Heart right ventricle (tissue), 16 donors: ENCODE data around the gene DOCK4. TPM values are rescaled to one million over a fixed set of nuclear protein-coding genes. Genes with fewer than 3 reads are reported as not detected.
A peak's percentile ranks its signal among the peaks of the same experiment; 100 is the strongest.

Experiments
- ATAC-seq, 8 donors: fragments of 200-7000 bp; cut with Tn5 transposase; one replicate each; pipeline ENCODE4 v1.9.1; 2020; ENCODE audit warnings: mild to moderate bottlenecking in 8 of 8, moderate library complexity in 8 of 8, moderate number of reproducible peaks in 1 of 8
- DNase-seq, 2 donors: peaks; one replicate each; pipeline ENCODE4 v3.0.0-alpha.2; 2020
- H3K27ac ChIP-seq, 10 donors: fragments of 200-600 bp; sonication (generic) in 2 of 10; one replicate each; pipeline versions ENCODE4 v1.5.0 to v1.8.0; 2020 to 2022; ENCODE audit warnings: mild to moderate bottlenecking in 3 of 10
- H3K27me3 ChIP-seq, 7 donors: fragments of 200-600 bp; one replicate each; pipeline ENCODE4 v1.8.0; 2021 to 2022; ENCODE audit warnings: mild to moderate bottlenecking in 2 of 7
- H3K36me3 ChIP-seq, 9 donors: fragments of 200-600 bp; sonication (generic) in 1 of 9; one replicate each; pipeline versions ENCODE4 v1.5.0 to v1.8.0; 2020 to 2022; ENCODE audit warnings: mild to moderate bottlenecking in 2 of 9
- H3K4me1 ChIP-seq, 9 donors: fragments of 200-600 bp; sonication (generic) in 1 of 9; one replicate each; pipeline versions ENCODE4 v1.5.0 to v1.8.0; 2020 to 2022; ENCODE audit warnings: mild to moderate bottlenecking in 4 of 9
- H3K4me3 ChIP-seq, 10 donors: fragments of 200-600 bp; sonication (generic) in 2 of 10; one replicate each; pipeline versions ENCODE4 v1.5.0 to v1.8.0; 2020 to 2022; ENCODE audit warnings: mild to moderate bottlenecking in 7 of 10, moderate library complexity in 2 of 10
- H3K9me3 ChIP-seq, 11 donors: fragments of 200-600 bp in 10 of 11; sonication (generic) in 2 of 11; one replicate each; pipeline versions ENCODE4 v1.5.0 to v1.8.0; 2013 to 2022; ENCODE audit warnings: mild to moderate bottlenecking in 2 of 11, control low read depth in 1 of 11, moderate library complexity in 1 of 11
- WGBS, 2 donors: extraction: QIAGEN DNeasy Blood & Tissue Kit; methylation state at CpG; one replicate each; pipeline ENCODE4 v1.1.7; 2013; ENCODE audit warnings: inconsistent platforms in 1 of 2; 5-methylcytosine and 5-hydroxymethylcytosine counted together
- intact Hi-C, 10 donors: fragments of 100-400 bp; cut with DNase I; formaldehyde crosslinking; loops; one replicate each; pipeline versions ENCODE4 v1.11.1 to v1.14.2; 2022
- polyA plus RNA-seq, 2 donors: library from polyadenylated mRNA; stranded (reverse); fragments of 200-250 nt; gene quantifications; one replicate each; pipeline ENCODE4 v1.2.3, GENCODE V29; 2013
- total RNA-seq, 10 donors: library from RNA; stranded (reverse); fragmentation: NEBNext Ultra II Directional in 3 of 10; extraction: Animal tissue kit (Norgen Biotek cat#: 25700) in 3 of 10; gene quantifications; one replicate each; pipeline versions ENCODE4 v1.2.1 to v1.2.4, GENCODE V29; 2021 to 2023
- TF ChIP-seq, protein P1 (sequence below), 9 donors: fragments of 200-600 bp; sonication (generic) in 2 of 9; IDR thresholded peaks; one replicate each; pipeline versions ENCODE4 v1.5.0 to v1.8.0; 2021 to 2022; ENCODE audit warnings: antibody characterized with exemption in 9 of 9, mild to moderate bottlenecking in 5 of 9, moderate library complexity in 1 of 9
- donor health status: Arrhythmogenic right ventricular cardiomyopathy.
- donor health status: ischemic (EF 13 %, LVEDD 7.1; RV severe dilation, severe dysfunction).
- donor health status: healthy with polysubstance abuse.
- donor health status: DM: no; HTN: yes; CAD: no.
- donor health status: DM: no; HTN: no; CAD: no.
- donor health status: ischemic (EF 25% LVEDD 6.9; RV normal size, moderate dysfunction).
- donor health status: ischemic (EF 25% LVEDD 5.7; RV mildly dilated, moderate dysfunction).
- donor health status: healthy.
- donor health status: DM: yes; HTN: yes; CAD: no.
- donor health status: Ischemic cardiomyopathy.
- donor health status: ischemic (EF 35%, LVEDD 5.7; RV mildly dilated, moderate dysfunction).
- donor health status: nonischemic (EF 11% LVEDD 7.7; RV severe dilation, severe dysfunction).
- donor health status: DM: yes; HTN: yes; CAD: no.
- donor health status: PGD.
- donor health status: ischemic (EF 29% LVEDD 5.4; RV normal size, mild dysfunction).
- donor health status: nonischemic (EF 23%, LVEDD 6.1; RV moderate dilation, normal function).

The DOCK4 gene
- total and polyA plus RNA-seq, 12 donors = 2.6 to 26.8 (median 14.7) TPM

DNA sequence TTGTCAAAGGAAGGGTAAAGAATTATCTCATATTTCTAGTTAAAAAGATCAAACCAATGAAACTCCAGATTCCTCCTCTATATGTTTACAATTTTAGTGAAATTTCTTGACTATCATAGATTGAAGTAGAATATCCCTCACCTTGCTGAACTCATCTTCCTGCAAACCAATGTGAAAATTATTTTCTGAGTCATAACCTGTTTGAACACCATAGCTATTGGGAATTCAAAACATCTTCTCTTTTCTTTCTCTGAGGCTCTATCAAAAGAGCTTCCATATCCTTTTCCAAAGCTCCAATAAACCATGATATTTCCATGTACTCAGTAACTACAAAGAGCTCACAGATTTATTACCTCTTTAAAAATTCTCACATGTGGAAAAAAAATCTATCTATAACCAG is 134.3 kb downstream of the DOCK4 start:
- DNase-seq (no peak), ATAC-seq (no peak)
- intact Hi-C loops = no loop called here
- H3K36me3 ChIP-seq = no peaks in the 10 kb centered on the region
- peaks cover 0 to 22% (median 0%) of the 10 kb centered on the region in 11 donors for H3K9me3 ChIP-seq
- H3K27ac ChIP-seq = no peak overlapping the region
- H3K4me3 ChIP-seq = no peak overlapping the region
- peaks cover 0 to 72% (median 30%) of the 10 kb centered on the region in 9 donors for H3K4me1 ChIP-seq
- TF ChIP-seq, protein P1, sequence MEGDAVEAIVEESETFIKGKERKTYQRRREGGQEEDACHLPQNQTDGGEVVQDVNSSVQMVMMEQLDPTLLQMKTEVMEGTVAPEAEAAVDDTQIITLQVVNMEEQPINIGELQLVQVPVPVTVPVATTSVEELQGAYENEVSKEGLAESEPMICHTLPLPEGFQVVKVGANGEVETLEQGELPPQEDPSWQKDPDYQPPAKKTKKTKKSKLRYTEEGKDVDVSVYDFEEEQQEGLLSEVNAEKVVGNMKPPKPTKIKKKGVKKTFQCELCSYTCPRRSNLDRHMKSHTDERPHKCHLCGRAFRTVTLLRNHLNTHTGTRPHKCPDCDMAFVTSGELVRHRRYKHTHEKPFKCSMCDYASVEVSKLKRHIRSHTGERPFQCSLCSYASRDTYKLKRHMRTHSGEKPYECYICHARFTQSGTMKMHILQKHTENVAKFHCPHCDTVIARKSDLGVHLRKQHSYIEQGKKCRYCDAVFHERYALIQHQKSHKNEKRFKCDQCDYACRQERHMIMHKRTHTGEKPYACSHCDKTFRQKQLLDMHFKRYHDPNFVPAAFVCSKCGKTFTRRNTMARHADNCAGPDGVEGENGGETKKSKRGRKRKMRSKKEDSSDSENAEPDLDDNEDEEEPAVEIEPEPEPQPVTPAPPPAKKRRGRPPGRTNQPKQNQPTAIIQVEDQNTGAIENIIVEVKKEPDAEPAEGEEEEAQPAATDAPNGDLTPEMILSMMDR (IDR thresholded peaks at IDR 0.05) = no peak
- H3K27me3 ChIP-seq = no peaks in the 10 kb centered on the region

DNA sequence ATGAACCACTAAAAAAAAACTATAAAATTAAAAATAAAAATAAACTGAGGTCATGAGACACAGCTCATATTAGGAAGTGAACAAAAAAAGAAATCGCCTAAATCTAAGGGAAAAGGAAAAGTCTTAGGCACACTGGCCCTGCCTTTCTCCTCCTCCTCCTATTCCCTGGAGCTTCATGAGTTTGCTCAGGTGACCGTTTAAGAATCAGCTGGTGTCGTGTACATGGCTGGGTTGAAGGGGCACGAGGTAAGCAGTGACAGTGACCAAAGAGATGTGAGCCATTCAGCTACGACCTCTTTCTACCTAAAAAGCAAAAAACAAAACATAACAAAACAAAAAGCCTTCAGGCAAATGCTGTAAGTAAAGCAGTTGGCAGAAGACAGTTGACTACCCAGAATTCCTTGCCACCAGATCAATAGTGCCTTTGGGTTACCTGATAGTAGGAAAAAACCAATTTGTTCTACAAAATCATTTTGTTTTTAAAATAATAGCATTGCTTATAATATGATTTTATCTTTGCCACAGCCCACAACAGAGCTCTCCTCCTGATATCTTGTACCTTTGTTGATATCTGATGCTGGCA is 135.4 kb downstream of the DOCK4 start:
- H3K9me3 ChIP-seq = peaks cover 0 to 22% (median 0%) of the 10 kb centered on the region in 11 donors
- intact Hi-C loops = no loop called here
- no peaks in the 10 kb centered on the region for H3K27me3 ChIP-seq
- no peak for DNase-seq
- peaks cover 0 to 62% (median 30%) of the 10 kb centered on the region in 9 donors for H3K4me1 ChIP-seq
- WGBS, 2 donors = 78 to 80% methylated on average over 5 of the region's 5 CpGs
- ATAC-seq = no peak
- TF ChIP-seq, protein P1 (IDR thresholded peaks at IDR 0.05) = no peak
- H3K27ac ChIP-seq = no peak overlapping the region
- no peaks in the 10 kb centered on the region for H3K36me3 ChIP-seq
- H3K4me3 ChIP-seq = no peak overlapping the region

DNA sequence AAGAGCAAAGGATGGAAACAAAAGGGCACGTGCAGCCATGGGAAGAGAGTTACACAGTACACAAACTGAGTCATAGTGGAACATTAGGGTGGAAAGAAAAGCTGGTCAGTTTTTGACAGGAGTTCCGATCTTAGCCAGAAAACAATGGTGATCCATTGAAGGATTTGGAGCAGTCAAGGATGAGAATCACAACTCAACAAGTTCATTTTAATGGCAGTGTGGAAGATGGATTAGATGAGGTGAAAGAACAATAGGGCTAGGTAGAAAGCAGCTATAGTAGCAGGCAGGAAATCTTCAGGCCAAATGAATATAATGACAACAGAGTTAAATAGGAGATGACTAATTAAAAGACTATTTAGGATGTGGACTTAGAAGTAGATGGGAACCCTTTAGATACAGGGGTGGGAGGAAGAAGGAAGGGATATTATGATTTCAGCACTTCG is 136.3 kb downstream of the DOCK4 start:
- Histone ChIP-seq H3K4me3 (no peak overlapping the region), H3K9me3 (peaks cover 0 to 19% (median 0%) of the 10 kb centered on the region in 11 donors), H3K36me3 (no peaks in the 10 kb centered on the region), H3K4me1 (peaks cover 0 to 59% (median 30%) of the 10 kb centered on the region in 9 donors), H3K27me3 (no peaks in the 10 kb centered on the region), H3K27ac (no peak overlapping the region)
- 80 to 82% methylated on average over 3 of the region's 3 CpGs for WGBS, 2 donors
- TF ChIP-seq, protein P1 (IDR thresholded peaks at IDR 0.05) = no peak
- no peak for DNase-seq
- intact Hi-C loops = loop anchor here in 1 of 10 donors (10.0 kb wide), 1 partner anchor 55 kb away; no protein-coding TSS in a partner anchor
- peak in 1 of 8 donors; percentile 10 for ATAC-seq

DNA sequence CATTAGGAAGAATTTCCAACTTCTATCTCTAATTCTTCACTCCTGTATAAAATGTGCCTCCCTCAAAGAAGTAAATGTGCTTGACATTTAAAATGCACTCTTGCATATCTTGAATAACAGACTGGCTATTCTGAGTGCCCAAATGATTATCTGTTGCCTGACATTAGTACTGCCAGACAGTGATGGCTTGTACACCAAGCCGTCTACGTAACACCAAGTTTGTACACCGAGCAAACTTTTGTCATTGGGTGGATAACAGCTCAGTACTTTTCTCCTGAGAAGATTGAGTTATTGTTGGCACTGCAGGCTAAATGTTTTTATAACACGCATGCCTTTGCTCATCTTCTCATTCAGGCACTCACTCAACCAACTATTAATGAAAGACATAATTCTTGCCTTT is 137.2 kb downstream of the DOCK4 start:
- WGBS, 2 donors = 47 to 60% methylated on average over 4 of the region's 4 CpGs

More for the DNA sequence above, 137.2 kb downstream of the DOCK4 start:
- Histone ChIP-seq H3K4me1 (peaks cover 0 to 59% (median 30%) of the 10 kb centered on the region in 9 donors), H3K9me3 (peaks cover 0 to 10% (median 0%) of the 10 kb centered on the region in 11 donors), H3K27ac (peak overlapping the region in 4 of 10 donors; percentile 5 to 56 (median 30)), H3K4me3 (no peak overlapping the region), H3K27me3 (no peaks in the 10 kb centered on the region), H3K36me3 (no peaks in the 10 kb centered on the region)
- ATAC-seq (peak; percentile 38 to 94 (median 84)), DNase-seq (no peak)
- intact Hi-C loops = loop anchor here in 1 of 10 donors (10.0 kb wide), 1 partner anchor 54 kb away; no protein-coding TSS in a partner anchor
- TF ChIP-seq, protein P1 (IDR thresholded peaks at IDR 0.05) = no peak
